Peyer's patch (tissue), 4 donors: ENCODE data around the gene DOCK1. TPM values are rescaled to one million over a fixed set of nuclear protein-coding genes. Genes with fewer than 3 reads are reported as not detected.

Experiments
- DNase-seq, 3 donors: peaks; one replicate each; pipeline ENCODE4 v3.0.0-alpha.2; 2017 to 2019
- H3K27ac ChIP-seq, 4 donors: fragments of 200-600 bp; sonication (generic); one replicate each; pipeline ENCODE4 v1.5.1; 2016 to 2019
- H3K27me3 ChIP-seq, 2 donors: fragments of 200-600 bp; sonication (generic); one replicate each; pipeline ENCODE4 v1.5.1; 2019
- H3K36me3 ChIP-seq, 3 donors: fragments of 200-600 bp; sonication (generic); one replicate each; pipeline ENCODE4 v1.5.1; 2016 to 2019
- H3K4me1 ChIP-seq, 4 donors: fragments of 200-600 bp; sonication (generic); one replicate each; pipeline ENCODE4 v1.5.1; 2016 to 2019
- H3K4me3 ChIP-seq, 4 donors: fragments of 200-600 bp; sonication (generic); 1 replicate in 3 of 4; 2 replicates in 1 of 4; pipeline ENCODE4 v1.5.1; 2016 to 2019; ENCODE audit warnings: mild to moderate bottlenecking in 1 of 4
- H3K9me3 ChIP-seq, 4 donors: fragments of 200-600 bp; sonication (generic); one replicate each; pipeline ENCODE4 v1.5.1; 2016 to 2019; ENCODE audit warnings: mild to moderate bottlenecking in 1 of 4
- POLR2A ChIP-seq, 2 donors: fragments of 450-650 bp; IDR thresholded peaks; one replicate each; pipeline ENCODE4 v1.5.1; 2017; ENCODE audit warnings: antibody characterized with exemption in 2 of 2, mild to moderate bottlenecking in 2 of 2, moderate library complexity in 2 of 2
- total RNA-seq, 4 donors: library from RNA; depleted of rRNA; stranded (reverse); fragments of >200 nt; gene quantifications; one replicate each; pipeline ENCODE4 v1.1.0, GENCODE V29; 2016
- TF ChIP-seq, protein P1 (sequence below), 6 experiments: fragments of 450-650 bp in 4 of 6; fragments of 200-600 bp in 2 of 6; sonication (generic) in 1 of 6; IDR thresholded peaks; one replicate each; pipeline ENCODE4 v1.5.1; 2017 to 2019; ENCODE audit warnings: antibody characterized with exemption in 6 of 6, mild to moderate bottlenecking in 3 of 6, moderate library complexity in 1 of 6

Gene DOCK1
- total RNA-seq, 4 donors from 2014 or later = 42.0 to 117 (median 92.2) TPM

DNA sequence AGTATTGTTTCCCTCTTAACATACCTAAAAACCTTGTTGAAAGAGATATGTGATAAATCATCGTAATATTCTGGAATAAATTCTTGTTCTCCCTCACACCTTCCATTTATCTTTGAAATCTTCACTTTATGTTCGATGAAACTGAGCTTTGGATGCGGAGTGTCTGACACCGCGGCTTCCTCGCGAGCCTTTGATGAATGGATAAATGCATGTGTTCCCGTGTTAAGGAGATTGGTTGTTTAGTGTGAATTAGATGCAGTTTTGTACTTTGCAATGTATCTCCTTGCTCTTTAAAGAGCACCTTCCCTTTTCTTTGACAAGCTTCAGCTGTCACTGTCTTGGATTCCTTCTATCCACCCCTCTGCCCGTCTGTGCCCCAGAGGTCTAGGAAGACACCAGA, 138.1 kb downstream of the DOCK1 start:
- H3K27ac ChIP-seq = peak overlapping the region in 2 of 4 donors; percentile 64 to 68
- H3K9me3 ChIP-seq = no peaks in the 10 kb centered on the region
- H3K36me3 ChIP-seq = peaks cover 0 to 52% (median 0%) of the 10 kb centered on the region in 3 donors
- no peaks in the 10 kb centered on the region for H3K27me3 ChIP-seq
- DNase-seq = no peak
- no peak for TF ChIP-seq POLR2A (IDR thresholded peaks at IDR 0.05)
- TF ChIP-seq, protein P1, sequence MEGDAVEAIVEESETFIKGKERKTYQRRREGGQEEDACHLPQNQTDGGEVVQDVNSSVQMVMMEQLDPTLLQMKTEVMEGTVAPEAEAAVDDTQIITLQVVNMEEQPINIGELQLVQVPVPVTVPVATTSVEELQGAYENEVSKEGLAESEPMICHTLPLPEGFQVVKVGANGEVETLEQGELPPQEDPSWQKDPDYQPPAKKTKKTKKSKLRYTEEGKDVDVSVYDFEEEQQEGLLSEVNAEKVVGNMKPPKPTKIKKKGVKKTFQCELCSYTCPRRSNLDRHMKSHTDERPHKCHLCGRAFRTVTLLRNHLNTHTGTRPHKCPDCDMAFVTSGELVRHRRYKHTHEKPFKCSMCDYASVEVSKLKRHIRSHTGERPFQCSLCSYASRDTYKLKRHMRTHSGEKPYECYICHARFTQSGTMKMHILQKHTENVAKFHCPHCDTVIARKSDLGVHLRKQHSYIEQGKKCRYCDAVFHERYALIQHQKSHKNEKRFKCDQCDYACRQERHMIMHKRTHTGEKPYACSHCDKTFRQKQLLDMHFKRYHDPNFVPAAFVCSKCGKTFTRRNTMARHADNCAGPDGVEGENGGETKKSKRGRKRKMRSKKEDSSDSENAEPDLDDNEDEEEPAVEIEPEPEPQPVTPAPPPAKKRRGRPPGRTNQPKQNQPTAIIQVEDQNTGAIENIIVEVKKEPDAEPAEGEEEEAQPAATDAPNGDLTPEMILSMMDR (IDR thresholded peaks at IDR 0.05) = no peak
- H3K4me1 ChIP-seq = no peaks in the 10 kb centered on the region
- H3K4me3 ChIP-seq = no peak overlapping the region

DNA sequence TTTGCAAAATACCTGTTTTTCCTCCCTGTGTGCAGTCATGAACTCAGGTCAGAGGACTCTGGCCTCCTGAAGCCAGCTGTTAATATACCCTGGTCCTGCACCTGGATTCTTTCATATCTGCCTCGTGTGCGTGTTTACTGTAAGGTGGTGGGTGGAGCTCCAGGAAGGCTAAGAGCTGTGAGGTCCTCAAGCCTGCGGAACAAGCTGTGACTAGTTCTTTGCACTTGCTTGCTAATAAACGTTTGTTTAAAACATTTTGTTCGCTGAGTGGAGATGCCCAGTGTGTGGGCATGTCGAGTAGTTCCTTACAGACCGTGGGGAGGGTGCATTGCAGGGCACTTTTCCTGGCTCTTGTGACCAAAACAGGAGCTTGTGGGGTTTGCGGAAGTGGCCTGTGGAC, 139.0 kb downstream of the DOCK1 start:
- TF ChIP-seq, protein P1 (IDR thresholded peaks at IDR 0.05) = no peak
- TF ChIP-seq POLR2A (IDR thresholded peaks at IDR 0.05) = no peak
- H3K4me1 ChIP-seq = no peaks in the 10 kb centered on the region
- no peak overlapping the region for H3K4me3 ChIP-seq
- H3K27ac ChIP-seq = peak overlapping the region in 2 of 4 donors; percentile 64 to 68
- peaks cover 0 to 44% (median 0%) of the 10 kb centered on the region in 3 donors for H3K36me3 ChIP-seq
- no peaks in the 10 kb centered on the region for H3K9me3 ChIP-seq
- no peaks in the 10 kb centered on the region for H3K27me3 ChIP-seq
- peak in 2 of 3 donors; percentile 60 to 64 for DNase-seq

DNA sequence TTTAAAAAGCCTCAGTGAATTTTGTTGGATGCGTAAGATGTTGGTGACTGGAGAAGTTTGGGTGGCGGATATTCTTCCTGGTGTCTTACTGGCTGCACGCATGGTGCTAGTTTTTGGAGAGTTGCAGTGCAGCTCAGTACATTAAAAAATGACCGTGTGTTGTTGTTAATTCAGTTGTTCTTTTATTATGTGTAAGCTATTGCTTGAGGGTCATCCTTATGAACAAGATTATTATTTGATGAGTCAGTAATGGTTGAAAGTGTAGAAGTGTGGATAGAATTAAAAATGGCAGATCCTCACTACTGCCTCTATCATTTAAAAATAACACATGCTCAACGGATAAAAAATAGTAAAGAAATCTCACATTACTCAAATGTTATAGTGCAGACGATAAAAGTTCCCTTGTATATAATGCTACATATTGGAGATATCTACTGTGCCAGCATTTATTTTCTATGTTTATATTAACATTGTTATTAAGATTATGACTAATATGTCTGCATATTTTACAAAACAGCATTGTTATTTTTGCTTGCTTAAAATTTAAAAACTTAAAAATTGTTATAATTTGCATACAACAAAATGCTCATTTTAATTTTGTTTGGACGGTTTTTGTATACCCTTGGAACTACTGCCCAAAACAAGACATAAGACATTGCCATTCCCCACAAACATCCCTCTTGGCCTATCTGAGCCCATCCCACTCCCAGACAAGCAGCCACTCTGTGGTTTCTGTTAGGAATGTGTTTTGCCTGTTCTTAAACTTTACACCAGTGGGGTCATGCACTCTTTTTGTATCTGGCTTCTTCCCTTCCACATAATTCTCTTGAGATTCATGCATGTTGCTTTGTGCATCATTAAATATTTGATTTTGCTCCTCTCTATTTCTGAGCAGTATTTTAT, 142.0 kb downstream of the DOCK1 start:
- TF ChIP-seq POLR2A (IDR thresholded peaks at IDR 0.05) = no peak
- TF ChIP-seq, protein P1 (IDR thresholded peaks at IDR 0.05) = no peak
- H3K27me3 ChIP-seq = no peaks in the 10 kb centered on the region
- no peaks in the 10 kb centered on the region for H3K4me1 ChIP-seq
- DNase-seq = no peak
- peaks cover 0 to 23% (median 0%) of the 10 kb centered on the region in 3 donors for H3K36me3 ChIP-seq
- no peaks in the 10 kb centered on the region for H3K9me3 ChIP-seq
- H3K27ac ChIP-seq = no peak overlapping the region
- no peak overlapping the region for H3K4me3 ChIP-seq

DNA sequence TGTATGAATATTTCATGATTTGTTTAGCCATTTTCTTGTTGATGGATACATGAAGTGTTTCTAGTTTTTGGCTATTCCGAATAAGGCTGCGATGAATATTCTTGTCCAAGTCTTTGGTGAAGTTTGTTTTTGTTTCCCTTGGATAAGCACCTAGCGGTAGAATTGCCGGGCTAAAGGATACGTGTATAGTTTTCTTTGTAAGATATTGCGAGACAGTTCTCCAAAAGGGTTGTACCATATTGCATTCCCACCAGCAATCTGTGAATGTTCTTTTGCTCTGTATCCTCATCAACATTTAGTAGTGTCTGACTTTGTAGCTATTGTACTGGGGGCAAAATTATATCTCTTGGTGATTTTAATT, 142.6 kb downstream of the DOCK1 start:
- peaks cover 0 to 28% (median 0%) of the 10 kb centered on the region in 3 donors for H3K36me3 ChIP-seq
- H3K27me3 ChIP-seq = no peaks in the 10 kb centered on the region
- H3K4me1 ChIP-seq = no peaks in the 10 kb centered on the region
- no peak overlapping the region for H3K27ac ChIP-seq
- no peak overlapping the region for H3K4me3 ChIP-seq
- TF ChIP-seq POLR2A (IDR thresholded peaks at IDR 0.05) = no peak
- TF ChIP-seq, protein P1 (IDR thresholded peaks at IDR 0.05) = no peak
- H3K9me3 ChIP-seq = no peaks in the 10 kb centered on the region
- no peak for DNase-seq

DNA sequence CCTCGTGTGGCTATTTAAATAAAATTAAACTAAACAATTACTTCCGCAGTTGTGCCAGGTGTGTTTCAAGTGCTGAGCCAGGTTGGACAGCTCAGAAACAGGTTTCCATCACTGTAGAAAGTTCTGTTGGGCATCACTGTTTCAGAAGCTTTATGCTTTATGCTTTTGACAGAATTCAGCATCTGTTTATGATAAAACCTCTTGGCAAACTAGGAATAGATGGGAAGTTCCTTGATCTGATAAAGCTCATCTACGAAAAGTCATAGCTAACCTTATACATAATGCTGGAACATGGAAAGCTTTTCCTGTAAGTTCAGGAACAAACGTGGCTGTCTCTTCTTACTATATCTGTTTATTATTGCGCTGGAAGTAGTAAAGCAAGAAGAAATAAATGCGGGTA, 143.4 kb downstream of the DOCK1 start:
- Histone ChIP-seq H3K36me3 (peaks cover 0 to 30% (median 0%) of the 10 kb centered on the region in 3 donors), H3K27ac (no peak overlapping the region), H3K9me3 (no peaks in the 10 kb centered on the region), H3K4me3 (no peak overlapping the region), H3K4me1 (no peaks in the 10 kb centered on the region), H3K27me3 (no peaks in the 10 kb centered on the region)
- DNase-seq = no peak
- TF ChIP-seq, protein P1 (IDR thresholded peaks at IDR 0.05) = no peak
- no peak for TF ChIP-seq POLR2A (IDR thresholded peaks at IDR 0.05)
